CD4-positive, alpha-beta T cell treated with Interleukin-17A for 1 hour (primary cell): ENCODE measurements around the gene VEGFB.

Source experiments
- DNase-seq: peaks from one replicate; pipeline ENCODE4 v3.0.0-alpha.2; 2020

VEGFB gene, protein sequence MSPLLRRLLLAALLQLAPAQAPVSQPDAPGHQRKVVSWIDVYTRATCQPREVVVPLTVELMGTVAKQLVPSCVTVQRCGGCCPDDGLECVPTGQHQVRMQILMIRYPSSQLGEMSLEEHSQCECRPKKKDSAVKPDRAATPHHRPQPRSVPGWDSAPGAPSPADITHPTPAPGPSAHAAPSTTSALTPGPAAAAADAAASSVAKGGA

DNA sequence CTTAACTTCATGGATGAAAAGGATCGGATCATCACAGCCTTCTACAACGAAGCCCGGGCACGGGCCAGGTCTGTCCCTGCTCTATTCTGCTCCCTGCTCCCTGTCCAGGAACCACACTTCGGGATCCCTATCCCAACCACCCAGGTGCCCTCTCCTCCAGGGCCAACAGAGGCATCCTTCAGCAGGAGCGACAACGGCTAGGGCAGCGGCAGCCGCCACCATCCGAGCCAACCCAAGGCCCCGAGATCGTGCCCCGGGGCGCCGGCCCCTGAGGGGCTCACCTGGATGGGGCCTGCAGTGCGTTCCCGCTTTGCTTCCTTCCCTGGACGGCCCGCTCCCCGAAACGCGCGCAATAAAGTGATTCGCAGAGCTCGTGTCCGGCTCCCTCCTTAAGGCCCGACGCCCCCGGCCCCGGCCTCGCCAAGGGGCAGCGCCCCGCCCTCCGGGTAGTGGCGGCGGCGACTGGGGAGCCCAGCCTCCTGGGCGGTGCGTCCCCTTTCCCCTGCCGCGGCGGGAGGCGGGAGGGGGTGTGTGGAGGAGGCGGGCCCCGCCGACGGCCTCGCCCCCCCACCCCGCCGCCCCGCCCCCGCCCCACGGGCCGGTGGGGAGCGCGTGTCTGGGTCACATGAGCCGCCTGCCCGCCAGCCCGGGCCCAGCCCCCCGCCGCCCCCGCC lies at the start of gene VEGFB:
Gene VEGFB (plus strand): TSS at position 672 of the 674 bp plus-strand sequence. CDS start 250 bp downstream, outside the sequence.
- DNase-seq = peak; percentile 80

GRCh38 chr11:64185175-64185692 lies 49.1 kb upstream of the VEGFB start:
- DNase-seq = no peak

GRCh38 chr11:64185693-64186491 lies 48.5 kb upstream of the VEGFB start, which contains the start of gene STIP1:
TSS of gene STIP1 (plus strand) at chr11:64186171. CDS start at chr11:64186262, 91 bp downstream.
- DNase-seq = peak; percentile 100

GRCh38 chr11:64186492-64187165 lies 47.8 kb upstream of the VEGFB start:
- DNase-seq = peak; percentile 62

- DNase-seq = no peak
These were observed 42.0 kb upstream of the VEGFB start for GRCh38 chr11:64192434-64192833.

DNA sequence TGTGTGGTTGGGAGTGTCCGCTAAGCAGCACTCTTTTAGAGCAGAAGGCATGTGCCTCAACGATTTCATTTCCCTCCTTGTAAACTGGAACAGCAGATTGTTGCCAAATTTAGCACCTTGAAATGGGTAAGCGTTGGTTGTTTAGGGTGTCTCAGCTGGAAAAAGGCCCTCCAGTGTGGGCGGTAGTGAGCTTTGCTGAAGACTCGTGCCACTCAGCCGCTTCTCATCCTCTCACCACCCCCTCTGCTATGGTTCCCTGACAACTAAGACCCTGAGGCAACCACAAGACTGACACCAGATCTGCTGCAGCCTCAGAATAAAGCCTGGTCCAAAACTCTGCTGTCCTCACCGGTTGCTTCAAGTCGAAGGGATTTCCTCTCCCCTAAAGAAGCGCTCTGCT lies 37.8 kb upstream of the VEGFB start:
- DNase-seq = no peak

- no peak for DNase-seq
These were observed 35.9 kb upstream of the VEGFB start for GRCh38 chr11:64198511-64198910.

DNA sequence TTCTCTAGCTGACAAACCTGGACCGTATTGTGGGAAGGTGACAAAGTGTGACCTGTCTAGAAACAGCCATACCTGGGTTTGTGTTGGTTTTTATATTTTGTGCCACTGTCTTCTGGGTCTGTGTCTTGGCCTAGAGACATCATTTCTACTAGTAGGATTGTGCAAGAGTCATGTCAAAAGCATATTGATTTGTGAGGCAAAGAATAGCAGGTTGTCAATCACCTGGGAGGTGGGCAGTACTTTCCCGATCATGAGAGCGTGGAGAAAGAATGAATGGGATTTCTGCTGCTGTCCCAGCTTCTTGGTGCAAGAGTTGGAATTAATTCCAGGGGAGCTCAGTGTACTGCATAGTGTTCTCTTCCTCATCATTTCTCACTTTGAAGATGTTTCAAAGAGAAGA lies 32.8 kb upstream of the VEGFB start:
- DNase-seq = no peak

GRCh38 chr11:64202992-64203391 lies 31.4 kb upstream of the VEGFB start:
- DNase-seq = no peak

GRCh38 chr11:64203421-64204079 lies 30.8 kb upstream of the VEGFB start:
- no peak for DNase-seq

- no peak for DNase-seq
These were observed 30.3 kb upstream of the VEGFB start for GRCh38 chr11:64204080-64204440.

DNA sequence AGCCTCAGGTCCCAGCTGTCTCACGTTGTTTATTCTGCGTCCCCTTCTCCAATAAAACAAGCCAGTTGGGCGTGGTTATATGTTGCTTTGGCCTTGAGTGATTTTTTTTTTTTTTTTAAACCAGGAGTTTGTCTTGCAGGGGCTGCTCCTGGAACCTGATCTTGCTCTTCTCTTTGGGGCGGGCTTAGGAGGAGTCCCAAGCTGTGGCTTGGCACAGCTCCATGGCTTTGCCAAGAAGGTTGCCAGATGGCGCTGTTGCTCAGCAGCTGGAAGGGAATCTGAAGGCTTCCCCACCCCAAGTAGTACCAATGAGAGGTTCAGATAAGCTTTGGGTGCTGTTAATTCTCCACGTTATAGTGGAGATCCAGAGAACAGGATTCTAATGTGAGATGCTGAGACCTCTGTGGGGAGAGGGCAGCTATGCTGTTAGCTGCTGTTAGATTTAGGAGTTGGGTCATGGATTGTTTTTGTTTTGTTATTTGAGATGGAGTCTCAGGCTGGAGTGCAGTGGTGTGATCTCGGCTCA lies 29.9 kb upstream of the VEGFB start:
- peak; percentile 91 for DNase-seq

- DNase-seq = peak; percentile 76
These were observed 27.7 kb upstream of the VEGFB start, which contains the start of gene FERMT3 for GRCh38 chr11:64206457-64207255. TSS of gene FERMT3 (plus strand) at chr11:64206721. CDS start at chr11:64207365, 644 bp downstream.

GRCh38 chr11:64207256-64208085 lies 26.9 kb upstream of the VEGFB start:
- peak; percentile 80 for DNase-seq

GRCh38 chr11:64208086-64208795 lies 26.1 kb upstream of the VEGFB start:
- DNase-seq = no peak

- DNase-seq = no peak
These were observed 25.4 kb upstream of the VEGFB start for GRCh38 chr11:64208796-64209562.

GRCh38 chr11:64209563-64209843 lies 24.9 kb upstream of the VEGFB start:
- no peak for DNase-seq

DNA sequence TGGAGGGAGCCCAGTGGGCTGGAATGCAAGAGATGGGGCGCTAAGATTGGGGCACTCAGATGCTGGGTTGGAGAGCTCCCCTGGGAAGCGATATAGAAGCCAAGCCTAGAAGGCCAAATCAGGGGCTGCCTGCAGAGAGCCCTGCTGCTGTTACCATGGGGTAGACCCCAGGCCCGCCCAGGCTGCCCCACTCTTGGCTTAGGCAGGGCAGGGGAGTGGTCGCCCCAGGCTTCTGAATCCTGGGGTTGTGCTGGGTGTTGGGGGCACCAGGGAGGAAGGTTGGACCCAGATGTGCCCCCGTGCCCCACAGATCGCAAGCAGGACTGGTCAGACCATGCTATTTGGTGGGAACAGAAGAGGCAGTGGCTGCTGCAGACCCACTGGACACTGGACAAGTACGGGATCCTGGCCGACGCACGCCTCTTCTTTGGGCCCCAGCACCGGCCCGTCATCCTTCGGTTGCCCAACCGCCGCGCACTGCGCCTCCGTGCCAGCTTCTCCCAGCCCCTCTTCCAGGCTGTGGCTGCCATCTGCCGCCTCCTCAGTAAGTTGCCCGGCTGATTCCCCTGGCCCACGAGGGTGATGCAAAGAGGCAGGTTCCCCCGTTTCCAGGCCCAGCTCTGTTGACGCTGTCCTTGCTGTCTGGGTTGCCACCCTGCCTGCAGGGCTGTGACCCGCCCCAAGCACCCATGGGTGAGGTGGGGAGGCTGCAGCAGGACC lies 23.9 kb upstream of the VEGFB start:
- DNase-seq = no peak
